Osteoblast (primary cell): Measurements from ENCODE around the gene ZSCAN10. TPM values are rescaled to one million over a fixed set of nuclear protein-coding genes. Genes with fewer than 3 reads are reported as not detected.

Experiments used
- DNase-seq: peaks from one replicate; pipeline ENCODE4 v3.0.0; 2011; ENCODE audit warnings: low spot score, mixed read lengths; ENCODE audit not compliant: insufficient read length; ENCODE audit errors: missing footprints
- H2AFZ ChIP-seq: 2 replicates; pipeline ENCODE4 v1.6.0; 2011; ENCODE audit warnings: mild to moderate bottlenecking, low read length
- H3K27ac ChIP-seq: 2 replicates; pipeline ENCODE4 v1.5.1; 2011; ENCODE audit warnings: mild to moderate bottlenecking, low read depth, low read length, moderate library complexity
- H3K27me3 ChIP-seq: 2 replicates; pipeline ENCODE4 v1.6.0; 2012; ENCODE audit warnings: mild to moderate bottlenecking, control low read depth, inconsistent platforms, low read length, moderate library complexity; ENCODE audit not compliant: insufficient read depth
- H3K36me3 ChIP-seq: 2 replicates; pipeline ENCODE4 v1.5.1; 2011; ENCODE audit warnings: mild to moderate bottlenecking, low read length, control low read depth, moderate library complexity; ENCODE audit not compliant: insufficient read depth
- H3K4me1 ChIP-seq: 2 replicates; pipeline ENCODE4 v1.5.1; 2011; ENCODE audit warnings: mild to moderate bottlenecking, low read length, control low read depth, moderate library complexity; ENCODE audit not compliant: insufficient read depth
- H3K4me2 ChIP-seq: 2 replicates; pipeline ENCODE4 v1.6.0; 2011; ENCODE audit warnings: mild to moderate bottlenecking, low read length; ENCODE audit not compliant: insufficient read depth
- H3K4me3 ChIP-seq: fragments of 200-600 bp; sonication (generic); 3 replicates; pipeline ENCODE4 v1.5.1; 2012; ENCODE audit warnings: mild to moderate bottlenecking, low read length, inconsistent platforms; ENCODE audit not compliant: insufficient read depth
- H3K79me2 ChIP-seq: 2 replicates; pipeline ENCODE4 v1.6.0; 2012; ENCODE audit warnings: mild to moderate bottlenecking, low read length, control low read depth, inconsistent platforms; ENCODE audit not compliant: insufficient read depth
- H3K9me3 ChIP-seq: 2 replicates; pipeline ENCODE4 v1.5.1; 2011; ENCODE audit warnings: low read depth, low read length, control low read depth
- H4K20me1 ChIP-seq: 2 replicates; pipeline ENCODE4 v1.6.0; 2012; ENCODE audit warnings: mild to moderate bottlenecking, low read length, control low read depth; ENCODE audit not compliant: insufficient read depth
- CTCF ChIP-seq: IDR thresholded peaks from 2 replicates; pipeline ENCODE4 v1.5.1; 2011; ENCODE audit warnings: mild to moderate bottlenecking, low read depth, low read length, moderate library complexity; ENCODE audit errors: extremely low read depth
- total RNA-seq: library from RNA; depleted of rRNA; stranded (reverse); fragments of >200 nt; gene quantifications from 2 replicates; pipeline ENCODE4 v1.2.3, GENCODE V29; 2012

Gene ZSCAN10
- total RNA-seq, 1 donor = not detected

GRCh38 chr16:3059041-3059722, 39.9 kb downstream of the ZSCAN10 start:
- H3K4me1 ChIP-seq = no peaks in the 10 kb centered on the region
- TF ChIP-seq CTCF = peak; percentile 65
- no peaks in the 10 kb centered on the region for H3K79me2 ChIP-seq
- H3K4me2 ChIP-seq = peak overlapping the region; percentile 90
- H3K27me3 ChIP-seq = peaks cover 3% of the 10 kb centered on the region
- H4K20me1 ChIP-seq = no peaks in the 10 kb centered on the region
- peak overlapping the region; percentile 48 for H3K27ac ChIP-seq
- DNase-seq = peak; percentile 100
- peak overlapping the region; percentile 90 for H3K4me3 ChIP-seq
- H3K9me3 ChIP-seq = no peaks in the 10 kb centered on the region
- no peaks in the 10 kb centered on the region for H3K36me3 ChIP-seq
- peak overlapping the region; percentile 93 for H2AFZ ChIP-seq

- Histone ChIP-seq H3K36me3 (no peaks in the 10 kb centered on the region), H2AFZ (peak overlapping the region; percentile 85), H3K4me1 (no peaks in the 10 kb centered on the region), H3K4me3 (peak overlapping the region; percentile 90), H3K9me3 (no peaks in the 10 kb centered on the region), H3K4me2 (peak overlapping the region; percentile 90), H3K27me3 (peaks cover 3% of the 10 kb centered on the region), H4K20me1 (no peaks in the 10 kb centered on the region), H3K79me2 (no peaks in the 10 kb centered on the region), H3K27ac (peak overlapping the region; percentile 48)
- no peak for TF ChIP-seq CTCF
- DNase-seq = peak; percentile 90
Observed at GRCh38 chr16:3058139-3059030, 40.7 kb downstream of the ZSCAN10 start.

GRCh38 chr16:3057181-3058138, 41.6 kb downstream of the ZSCAN10 start:
- H3K4me1 ChIP-seq = no peaks in the 10 kb centered on the region
- no peak overlapping the region for H3K4me3 ChIP-seq
- no peak overlapping the region for H3K27ac ChIP-seq
- DNase-seq = no peak
- no peaks in the 10 kb centered on the region for H3K79me2 ChIP-seq
- peaks cover 3% of the 10 kb centered on the region for H3K27me3 ChIP-seq
- no peaks in the 10 kb centered on the region for H3K36me3 ChIP-seq
- TF ChIP-seq CTCF = no peak
- H4K20me1 ChIP-seq = no peaks in the 10 kb centered on the region
- no peak overlapping the region for H2AFZ ChIP-seq
- H3K4me2 ChIP-seq = no peak overlapping the region
- H3K9me3 ChIP-seq = no peaks in the 10 kb centered on the region
